Measurements from ENCODE around the gene ZMYND10. TPM values are rescaled to one million over a fixed set of nuclear protein-coding genes. Genes with fewer than 3 reads are reported as not detected.

Gene ZMYND10
- polyA plus RNA-seq, 1 of the 3 experiments (the other 2 are of a cell fraction) = 0.95 TPM

DNA sequence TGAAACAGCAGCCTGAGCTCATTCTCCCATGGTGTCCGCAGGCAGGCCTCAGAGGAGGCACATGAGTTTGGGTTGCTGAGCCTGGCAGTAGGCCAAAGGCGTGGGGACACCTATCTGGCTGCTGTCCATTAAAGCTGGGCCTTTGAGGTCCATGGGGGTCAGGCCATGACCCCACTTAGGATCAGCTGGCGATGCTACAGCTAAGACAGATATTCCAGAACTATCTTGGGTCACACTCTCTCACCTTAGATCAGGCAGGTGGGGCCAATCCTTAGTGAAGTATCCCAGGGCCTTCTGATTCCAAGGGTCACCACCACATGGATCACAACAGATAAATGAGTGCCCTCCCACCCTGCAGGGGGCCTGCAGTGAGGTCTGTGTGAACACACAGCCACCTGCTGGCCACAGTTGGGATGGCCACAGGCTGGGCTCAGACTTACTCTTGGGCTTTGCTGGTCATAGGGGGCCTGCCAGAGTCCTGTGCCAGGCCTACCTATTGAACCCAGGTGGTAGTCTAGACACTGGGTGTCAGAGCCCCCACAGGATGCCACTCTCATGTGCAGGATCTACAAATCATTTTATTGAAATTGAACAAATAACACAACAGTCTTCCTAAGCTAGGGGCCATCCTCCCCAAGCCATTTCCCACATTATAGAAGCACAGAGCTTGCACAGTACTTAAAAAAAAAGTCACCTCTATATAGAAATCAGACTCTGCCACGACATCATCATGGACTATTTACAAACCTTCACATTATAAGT is 21.0 kb downstream of the ZMYND10 start:
- H3K27ac ChIP-seq (ENCODE audit: low read depth in 2 of 2, low read length in 1 of 2) = no peak overlapping the region; a peak in 1 of 4 replicates
- no peak overlapping the region for H3K4me2 ChIP-seq
- H3K9ac ChIP-seq = no peak overlapping the region
- no peak overlapping the region for H2AFZ ChIP-seq (ENCODE audit: low read depth)
- H3K27me3 ChIP-seq (ENCODE audit: insufficient read depth) = no peaks in the 10 kb centered on the region
- 0% methylated on average over 1 of the region's 4 CpGs for WGBS (ENCODE audit: low lambda C conversion rate)
- peak; percentile 85 for DNase-seq
- no peaks in the 10 kb centered on the region for H3K9me2 ChIP-seq
- peaks cover 37% of the 10 kb centered on the region for H3K79me2 ChIP-seq (ENCODE audit: insufficient read depth)
- H3K4me1 ChIP-seq (ENCODE audit: control insufficient read depth in 1 of 2, insufficient read depth in 2 of 2, low read depth in 1 of 2, low read length in 1 of 2) = peaks cover 0 to 36% of the 10 kb centered on the region in 2 experiments; a peak in 2 of 4 replicates
- peaks cover 21% of the 10 kb centered on the region for H3F3A ChIP-seq (replicated peaks; ENCODE audit: insufficient read depth)
- TF ChIP-seq SMC3 (IDR thresholded peaks at IDR 0.05; ENCODE audit: low read depth, low read length) (peak; percentile 69), MXI1 (IDR thresholded peaks at IDR 0.05; ENCODE audit: low read depth, low read length) (peak; percentile 32; the same call in 1 of the 2 replicates), RCOR1 (IDR thresholded peaks at IDR 0.05; ENCODE audit: low read length) (no peak), CTCF (IDR thresholded peaks at IDR 0.05) (peak; percentile 81), RAD21 (IDR thresholded peaks at IDR 0.05; ENCODE audit: low read length) (peak; percentile 77)
- peaks cover under 1 to 25% of the 10 kb centered on the region in 2 experiments for H3K36me3 ChIP-seq (replicated peaks in 1 of 2; ENCODE audit: control insufficient read depth in 1 of 2, insufficient read depth in 2 of 2, low read length in 1 of 2)
- H3K4me3 ChIP-seq (ENCODE audit: low read depth in 2 of 2, low read length in 1 of 2) = no peak overlapping the region; a peak in 1 of 4 replicates
- POLR2A ChIA-PET = interaction anchor here (0.7 to 1.7 kb wide), 3 partner anchors 13 to 32 kb away, joined by 3 to 6 read pairs (median 4); partner anchors contain the start of genes CYB561D2, IFRD2 and NPRL2
- H4K20me1 ChIP-seq (ENCODE audit: insufficient read depth) = no peaks in the 10 kb centered on the region
- CTCF ChIA-PET = interaction anchor here (0.6 to 6.0 kb wide), 34 partner anchors 9 to 289 kb away, joined by 3 to 60 read pairs (median 4); partner anchors contain the start of genes HYAL1, HYAL3, NAA80 and RASSF1
- no peaks in the 10 kb centered on the region for H3K9me3 ChIP-seq

- POLR2A ChIA-PET = interaction anchor here (1.6 to 1.7 kb wide), 2 partner anchors 13 to 32 kb away, joined by 4 to 6 read pairs; partner anchors contain the start of gene IFRD2
- Histone ChIP-seq H2AFZ (ENCODE audit: low read depth) (no peak overlapping the region), H3K4me3 (ENCODE audit: low read depth in 2 of 2, low read length in 1 of 2) (no peak overlapping the region), H3K27me3 (ENCODE audit: insufficient read depth) (no peaks in the 10 kb centered on the region), H3K9me2 (no peaks in the 10 kb centered on the region), H3K9me3 (no peaks in the 10 kb centered on the region), H3F3A (replicated peaks; ENCODE audit: insufficient read depth) (peaks cover 14% of the 10 kb centered on the region), H3K4me1 (ENCODE audit: control insufficient read depth in 1 of 2, insufficient read depth in 2 of 2, low read depth in 1 of 2, low read length in 1 of 2) (peaks cover 0 to 44% of the 10 kb centered on the region in 2 experiments; a peak in 2 of 4 replicates), H4K20me1 (ENCODE audit: insufficient read depth) (no peaks in the 10 kb centered on the region), H3K79me2 (ENCODE audit: insufficient read depth) (peaks cover 45% of the 10 kb centered on the region), H3K27ac (ENCODE audit: low read depth in 2 of 2, low read length in 1 of 2) (no peak overlapping the region), H3K36me3 (replicated peaks in 1 of 2; ENCODE audit: control insufficient read depth in 1 of 2, insufficient read depth in 2 of 2, low read length in 1 of 2) (peaks cover 8 to 33% of the 10 kb centered on the region in 2 experiments), H3K9ac (no peak overlapping the region), H3K4me2 (no peak overlapping the region)
- no peak for TF ChIP-seq TEAD4 (IDR thresholded peaks at IDR 0.05; ENCODE audit: borderline replicate concordance, insufficient read depth)
- 0 out of 2 replicates have a peak, but pooled peaks have one; percentile 21 for TF ChIP-seq POLR2AphosphoS5 (IDR thresholded peaks at IDR 0.05; ENCODE audit: low read depth, low read length)
- TF ChIP-seq CTCF (IDR thresholded peaks at IDR 0.05) = no peak
- CTCF ChIA-PET = interaction anchor here (0.7 to 6.0 kb wide), 27 partner anchors 9 to 290 kb away, joined by 3 to 60 read pairs (median 4); partner anchors contain the start of genes HYAL1, HYAL3, NAA80 and RASSF1
- WGBS (ENCODE audit: low lambda C conversion rate) = 87% methylated on average over 2 of the region's 5 CpGs
- DNase-seq = no peak
Measured at GRCh38 chr3:50323614-50324199, 21.8 kb downstream of the ZMYND10 start.

Data from SK-N-SH (cell line).